Loucy (cell line): Measurements from ENCODE around the gene CRHR2.

Source experiments
- H2AFZ ChIP-seq: fragments of 200-600 bp; sonication (generic); 2 replicates; pipeline ENCODE4 v1.6.0; 2016; ENCODE audit warnings: antibody characterized with exemption, mild to moderate bottlenecking, low read length, moderate library complexity
- H3F3A ChIP-seq: fragments of 200-600 bp; 2 replicates; pipeline ENCODE4 v1.6.0; 2016; ENCODE audit warnings: antibody characterized with exemption, low read depth, mild to moderate bottlenecking
- H3K27me3 ChIP-seq: fragments of 200-600 bp; sonication (generic); 2 replicates; pipeline ENCODE4 v1.6.1; 2014; ENCODE audit warnings: low read length, mild to moderate bottlenecking; ENCODE audit not compliant: insufficient read depth, poor library complexity, severe bottlenecking
- H3K36me3 ChIP-seq: fragments of 200-600 bp; sonication (generic); 2 replicates; pipeline ENCODE4 v1.6.1; 2016; ENCODE audit warnings: low read length; ENCODE audit not compliant: insufficient read depth
- H3K4me1 ChIP-seq: fragments of 200-600 bp; sonication (generic); 2 replicates; pipeline ENCODE4 v1.5.1; 2014; ENCODE audit warnings: low read length, mild to moderate bottlenecking; ENCODE audit not compliant: insufficient read depth, poor library complexity, severe bottlenecking
- H3K4me2 ChIP-seq: fragments of 200-600 bp; sonication (generic); 2 replicates; pipeline ENCODE4 v1.6.0; 2014; ENCODE audit warnings: antibody characterized with exemption, low read length, low read depth, mild to moderate bottlenecking; ENCODE audit not compliant: poor library complexity, severe bottlenecking
- H3K4me3 ChIP-seq: fragments of 200-600 bp; sonication (generic); 2 replicates; pipeline ENCODE4 v1.5.1; 2014; ENCODE audit warnings: low read length, mild to moderate bottlenecking, mixed read lengths; ENCODE audit not compliant: poor library complexity, severe bottlenecking
- H3K79me2 ChIP-seq: fragments of 200-600 bp; sonication (generic); 2 replicates; pipeline ENCODE4 v1.6.1; 2014; ENCODE audit warnings: low read length; ENCODE audit not compliant: insufficient read depth
- H3K9ac ChIP-seq: fragments of 200-600 bp; sonication (generic); 2 replicates; pipeline ENCODE4 v1.6.0; 2014; ENCODE audit warnings: mild to moderate bottlenecking, low read depth, low read length, moderate library complexity; ENCODE audit not compliant: poor library complexity, severe bottlenecking
- H3K9me2 ChIP-seq: fragments of 200-600 bp; sonication (generic); replicated peaks from 2 replicates; pipeline ENCODE4 v1.6.1; 2016; ENCODE audit warnings: low read depth, low read length, mixed read lengths
- H3K9me3 ChIP-seq: fragments of 200-600 bp; sonication (generic); 2 replicates; pipeline ENCODE4 v1.6.1; 2014; ENCODE audit warnings: mild to moderate bottlenecking, antibody characterized with exemption, low read length, low read depth; ENCODE audit not compliant: insufficient read depth
- H4K20me1 ChIP-seq: fragments of 200-600 bp; sonication (generic); 2 replicates; pipeline ENCODE4 v1.6.0; 2014; ENCODE audit warnings: antibody characterized with exemption, low read length, mild to moderate bottlenecking; ENCODE audit not compliant: insufficient read depth, poor library complexity, severe bottlenecking
- EZH2phosphoT487 ChIP-seq: fragments of 200-600 bp; IDR thresholded peaks from 2 replicates; pipeline ENCODE4 v1.6.1; 2018; ENCODE audit warnings: antibody characterized with exemption, mild to moderate bottlenecking, moderate library complexity, borderline replicate concordance
- TF ChIP-seq, protein P1 (sequence below): fragments of 200-600 bp; sonication (generic); conservative IDR thresholded peaks from 2 replicates; pipeline ENCODE4 v1.5.1; 2014; ENCODE audit warnings: mild to moderate bottlenecking, antibody characterized with exemption, low read length

Gene CRHR2

GRCh38 chr7:30634193-30634626 lies 48.0 kb downstream of the CRHR2 start:
- Histone ChIP-seq H3K9me2 (no peaks in the 10 kb centered on the region), H4K20me1 (no peaks in the 10 kb centered on the region), H3K9me3 (no peaks in the 10 kb centered on the region), H3K4me1 (no peaks in the 10 kb centered on the region), H3K4me3 (no peak overlapping the region), H3K27me3 (no peaks in the 10 kb centered on the region), H3F3A (no peaks in the 10 kb centered on the region), H2AFZ (no peak overlapping the region), H3K4me2 (no peak overlapping the region), H3K9ac (no peak overlapping the region), H3K36me3 (peaks cover 65% of the 10 kb centered on the region), H3K79me2 (no peaks in the 10 kb centered on the region)
- TF ChIP-seq EZH2phosphoT487, result no peak
- TF ChIP-seq, protein P1, sequence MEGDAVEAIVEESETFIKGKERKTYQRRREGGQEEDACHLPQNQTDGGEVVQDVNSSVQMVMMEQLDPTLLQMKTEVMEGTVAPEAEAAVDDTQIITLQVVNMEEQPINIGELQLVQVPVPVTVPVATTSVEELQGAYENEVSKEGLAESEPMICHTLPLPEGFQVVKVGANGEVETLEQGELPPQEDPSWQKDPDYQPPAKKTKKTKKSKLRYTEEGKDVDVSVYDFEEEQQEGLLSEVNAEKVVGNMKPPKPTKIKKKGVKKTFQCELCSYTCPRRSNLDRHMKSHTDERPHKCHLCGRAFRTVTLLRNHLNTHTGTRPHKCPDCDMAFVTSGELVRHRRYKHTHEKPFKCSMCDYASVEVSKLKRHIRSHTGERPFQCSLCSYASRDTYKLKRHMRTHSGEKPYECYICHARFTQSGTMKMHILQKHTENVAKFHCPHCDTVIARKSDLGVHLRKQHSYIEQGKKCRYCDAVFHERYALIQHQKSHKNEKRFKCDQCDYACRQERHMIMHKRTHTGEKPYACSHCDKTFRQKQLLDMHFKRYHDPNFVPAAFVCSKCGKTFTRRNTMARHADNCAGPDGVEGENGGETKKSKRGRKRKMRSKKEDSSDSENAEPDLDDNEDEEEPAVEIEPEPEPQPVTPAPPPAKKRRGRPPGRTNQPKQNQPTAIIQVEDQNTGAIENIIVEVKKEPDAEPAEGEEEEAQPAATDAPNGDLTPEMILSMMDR, result no peak

- Histone ChIP-seq H3K4me1 (no peaks in the 10 kb centered on the region), H3K36me3 (peaks cover 75% of the 10 kb centered on the region), H3K27me3 (no peaks in the 10 kb centered on the region), H3K4me2 (no peak overlapping the region), H3K9me3 (no peaks in the 10 kb centered on the region), H3F3A (no peaks in the 10 kb centered on the region), H2AFZ (no peak overlapping the region), H3K9ac (no peak overlapping the region), H3K4me3 (no peak overlapping the region), H3K79me2 (no peaks in the 10 kb centered on the region), H3K9me2 (no peaks in the 10 kb centered on the region), H4K20me1 (no peaks in the 10 kb centered on the region)
- no peak for TF ChIP-seq EZH2phosphoT487
- TF ChIP-seq, protein P1, result no peak
Measured at GRCh38 chr7:30633223-30633622, 49.0 kb downstream of the CRHR2 start.

DNA sequence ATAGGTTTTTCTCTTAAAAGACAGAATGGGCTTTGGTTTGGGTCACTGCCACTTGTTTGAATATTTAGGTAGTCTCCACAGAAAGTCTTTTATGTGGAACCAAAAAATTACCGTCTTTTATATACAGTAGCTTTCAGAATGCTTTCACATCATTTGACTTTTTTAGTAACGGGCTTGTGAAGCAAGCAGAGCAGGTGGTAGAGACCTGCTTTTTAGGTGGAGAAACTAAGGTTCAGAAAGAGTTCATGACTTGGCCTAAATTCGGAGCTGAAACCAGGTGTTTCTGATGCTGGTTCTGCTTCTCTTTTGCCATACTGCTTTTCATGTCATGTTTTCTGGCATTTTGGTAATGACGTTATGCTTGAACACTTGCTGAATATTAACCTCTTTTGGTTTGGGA lies 51.3 kb downstream of the CRHR2 start:
- H4K20me1 ChIP-seq, result no peaks in the 10 kb centered on the region
- no peaks in the 10 kb centered on the region for H3K79me2 ChIP-seq
- no peak for TF ChIP-seq EZH2phosphoT487
- TF ChIP-seq, protein P1, result no peak

More for the DNA sequence above, 51.3 kb downstream of the CRHR2 start:
- Histone ChIP-seq H3K4me3 (no peak overlapping the region), H3K27me3 (no peaks in the 10 kb centered on the region), H2AFZ (no peak overlapping the region), H3K36me3 (peaks cover 93% of the 10 kb centered on the region), H3K4me1 (no peaks in the 10 kb centered on the region), H3K4me2 (no peak overlapping the region), H3F3A (no peaks in the 10 kb centered on the region), H3K9me3 (no peaks in the 10 kb centered on the region), H3K9me2 (no peaks in the 10 kb centered on the region), H3K9ac (no peak overlapping the region)
